Endothelial cell of umbilical vein (primary cell): ENCODE data around the gene RPS27L.

Source experiments
- CTCF ChIP-seq, 2 donors: IDR thresholded peaks; 1 replicate in 1 of 2; 2 replicates in 1 of 2; pipeline ENCODE4 v1.5.1; 2011; ENCODE audit warnings: low read length in 2 of 2, mild to moderate bottlenecking in 2 of 2, moderate library complexity in 2 of 2, control low read depth in 1 of 2, inconsistent platforms in 1 of 2, low read depth in 1 of 2; ENCODE audit not compliant: insufficient read depth in 1 of 2; ENCODE audit errors: extremely low read depth in 1 of 2
- GATA2 ChIP-seq: IDR thresholded peaks from 2 replicates; pipeline ENCODE4 v1.7.0; 2011; ENCODE audit warnings: low read depth, mild to moderate bottlenecking, moderate library complexity, mixed read lengths, low read length; ENCODE audit not compliant: insufficient read length, insufficient read depth
- JUN ChIP-seq: IDR thresholded peaks from 2 replicates; pipeline ENCODE4 v1.6.1; 2011; ENCODE audit warnings: borderline replicate concordance, low read depth; ENCODE audit not compliant: insufficient read length, insufficient read depth
- MAX ChIP-seq: IDR thresholded peaks from 2 replicates; pipeline ENCODE4 v1.6.1; 2011; ENCODE audit not compliant: insufficient read depth, insufficient read length
- MYC ChIP-seq: IDR thresholded peaks from one replicate; pipeline ENCODE4 v1.6.1; 2011; ENCODE audit warnings: mild to moderate bottlenecking, low read depth, low read length
- POLR2A ChIP-seq: IDR thresholded peaks from 2 replicates; pipeline ENCODE4 v1.6.1; 2012; ENCODE audit warnings: low read depth, mild to moderate bottlenecking, control low read depth, low read length
- POLR2AphosphoS5 ChIP-seq: IDR thresholded peaks from 2 replicates; pipeline ENCODE4 v1.6.1; 2012; ENCODE audit warnings: low read depth, mild to moderate bottlenecking, control low read depth, low read length, moderate library complexity; ENCODE audit not compliant: insufficient read depth

- TF ChIP-seq POLR2A (no peak), CTCF (IDR thresholded peaks at IDR 0.05; ENCODE audit: extremely low read depth in 1 of 2, insufficient read depth in 1 of 2, low read depth in 1 of 2, low read length in 2 of 2) (no peak), GATA2 (no peak), POLR2AphosphoS5 (no peak), MAX (no peak), MYC (no peak), JUN (no peak)
Measured at GRCh38 chr15:63198371-63199250, 41.3 kb upstream of the RPS27L start.
